K562 (cell line): ENCODE measurements around the gene CEP41.

Experiments used
- IRF2 ChIP-seq: sonication (generic); formaldehyde crosslinking; IDR thresholded peaks from 2 replicates; pipeline ENCODE4 v1.8.1; 2022; ENCODE audit warnings: mild to moderate bottlenecking, missing genetic modification reagents
- POLR2A ChIP-seq: fragments of 450-650 bp; conservative IDR thresholded peaks from 2 replicates; pipeline ENCODE4 v1.6.1; 2016
- TCF7 ChIP-seq: sonication (generic); IDR thresholded peaks from 2 replicates; pipeline ENCODE4 v1.6.1; 2016; ENCODE audit warnings: antibody characterized with exemption, borderline replicate concordance
- TF ChIP-seq, protein P1 (sequence below): IDR thresholded peaks from 3 replicates; pipeline ENCODE4 v1.6.1; 2011; ENCODE audit warnings: borderline replicate concordance, mild to moderate bottlenecking, moderate library complexity; ENCODE audit not compliant: insufficient read length; ENCODE audit errors: extremely low read depth

DNA sequence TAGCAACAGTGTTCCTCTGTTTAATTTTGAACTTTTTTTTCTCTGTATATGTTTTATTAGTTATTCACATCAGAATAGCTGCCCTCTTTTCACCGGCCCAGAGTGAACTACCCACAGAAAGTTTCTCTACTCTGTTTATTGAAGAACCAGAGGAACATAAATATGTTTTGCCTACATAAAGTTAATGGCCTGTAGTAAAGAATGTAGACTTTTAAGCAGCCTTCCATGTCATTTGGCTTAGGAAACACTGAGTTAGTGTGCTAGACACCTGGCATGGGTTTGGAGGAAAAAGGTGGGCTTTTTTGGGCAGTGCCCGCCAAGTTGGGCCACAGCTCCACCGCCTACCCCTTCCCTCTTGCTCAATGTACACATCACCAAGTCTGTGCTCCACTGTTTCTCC, 42.2 kb upstream of the CEP41 start:
- TF ChIP-seq TCF7 (no peak), IRF2 (no peak), POLR2A (no peak)
- TF ChIP-seq, protein P1, sequence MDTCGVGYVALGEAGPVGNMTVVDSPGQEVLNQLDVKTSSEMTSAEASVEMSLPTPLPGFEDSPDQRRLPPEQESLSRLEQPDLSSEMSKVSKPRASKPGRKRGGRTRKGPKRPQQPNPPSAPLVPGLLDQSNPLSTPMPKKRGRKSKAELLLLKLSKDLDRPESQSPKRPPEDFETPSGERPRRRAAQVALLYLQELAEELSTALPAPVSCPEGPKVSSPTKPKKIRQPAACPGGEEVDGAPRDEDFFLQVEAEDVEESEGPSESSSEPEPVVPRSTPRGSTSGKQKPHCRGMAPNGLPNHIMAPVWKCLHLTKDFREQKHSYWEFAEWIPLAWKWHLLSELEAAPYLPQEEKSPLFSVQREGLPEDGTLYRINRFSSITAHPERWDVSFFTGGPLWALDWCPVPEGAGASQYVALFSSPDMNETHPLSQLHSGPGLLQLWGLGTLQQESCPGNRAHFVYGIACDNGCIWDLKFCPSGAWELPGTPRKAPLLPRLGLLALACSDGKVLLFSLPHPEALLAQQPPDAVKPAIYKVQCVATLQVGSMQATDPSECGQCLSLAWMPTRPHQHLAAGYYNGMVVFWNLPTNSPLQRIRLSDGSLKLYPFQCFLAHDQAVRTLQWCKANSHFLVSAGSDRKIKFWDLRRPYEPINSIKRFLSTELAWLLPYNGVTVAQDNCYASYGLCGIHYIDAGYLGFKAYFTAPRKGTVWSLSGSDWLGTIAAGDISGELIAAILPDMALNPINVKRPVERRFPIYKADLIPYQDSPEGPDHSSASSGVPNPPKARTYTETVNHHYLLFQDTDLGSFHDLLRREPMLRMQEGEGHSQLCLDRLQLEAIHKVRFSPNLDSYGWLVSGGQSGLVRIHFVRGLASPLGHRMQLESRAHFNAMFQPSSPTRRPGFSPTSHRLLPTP, result no peak
